PC-9 (cell line): ENCODE results near the gene ZNF787.

Source experiments
- EZH2 ChIP-seq: fragments of 200-600 bp; sonication (generic); IDR thresholded peaks from 2 replicates; pipeline ENCODE4 v1.8.0; 2017; ENCODE audit warnings: antibody characterized with exemption, low read depth
- TF ChIP-seq, protein P1 (sequence below): fragments of 200-600 bp; sonication (generic); conservative IDR thresholded peaks from 2 replicates; pipeline ENCODE4 v1.6.1; 2017; ENCODE audit warnings: mixed run types, antibody characterized with exemption, mild to moderate bottlenecking, moderate library complexity

DNA sequence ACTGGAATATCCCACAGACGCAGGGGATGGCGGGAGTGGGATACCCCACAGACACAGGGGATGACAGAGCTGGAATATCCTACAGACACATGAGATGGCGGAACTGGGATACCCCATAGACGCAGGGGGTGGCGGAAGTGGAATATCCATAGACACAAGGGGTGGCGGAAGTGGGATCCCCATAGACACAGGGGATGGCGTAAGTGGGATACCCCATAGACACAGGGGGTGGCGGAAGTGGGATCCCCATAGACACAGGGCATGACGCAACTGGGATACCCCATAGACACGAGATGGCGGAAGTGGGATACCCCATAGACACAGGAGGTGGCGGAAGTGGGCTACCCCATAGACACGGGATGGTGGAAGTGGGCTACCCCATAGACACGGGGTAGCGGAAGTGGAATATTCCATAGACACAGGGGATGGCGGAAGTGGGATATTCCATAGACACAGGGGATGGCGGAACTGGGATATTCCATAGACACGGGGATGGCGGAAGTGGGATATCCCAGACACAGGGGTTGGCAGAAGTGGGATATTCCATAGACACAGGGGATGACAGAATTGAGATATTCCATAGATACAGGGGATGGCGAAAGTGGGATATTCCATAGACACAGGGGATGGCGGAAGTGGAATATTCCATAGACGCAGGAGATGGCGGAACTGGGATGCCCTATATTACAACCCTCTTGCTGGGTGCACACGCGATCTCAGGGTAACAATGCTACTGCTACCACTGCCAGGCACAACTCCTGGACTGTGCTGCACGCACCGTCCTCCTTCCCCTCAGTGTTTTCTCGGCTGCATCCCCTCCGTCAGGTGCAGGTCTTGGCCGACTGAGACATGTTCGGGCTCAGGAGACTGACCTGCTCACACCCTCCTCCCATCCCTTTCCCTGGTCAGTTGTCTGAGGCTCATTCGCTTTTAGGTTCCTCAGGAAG, 28.1 kb downstream of the ZNF787 start:
- TF ChIP-seq, protein P1, sequence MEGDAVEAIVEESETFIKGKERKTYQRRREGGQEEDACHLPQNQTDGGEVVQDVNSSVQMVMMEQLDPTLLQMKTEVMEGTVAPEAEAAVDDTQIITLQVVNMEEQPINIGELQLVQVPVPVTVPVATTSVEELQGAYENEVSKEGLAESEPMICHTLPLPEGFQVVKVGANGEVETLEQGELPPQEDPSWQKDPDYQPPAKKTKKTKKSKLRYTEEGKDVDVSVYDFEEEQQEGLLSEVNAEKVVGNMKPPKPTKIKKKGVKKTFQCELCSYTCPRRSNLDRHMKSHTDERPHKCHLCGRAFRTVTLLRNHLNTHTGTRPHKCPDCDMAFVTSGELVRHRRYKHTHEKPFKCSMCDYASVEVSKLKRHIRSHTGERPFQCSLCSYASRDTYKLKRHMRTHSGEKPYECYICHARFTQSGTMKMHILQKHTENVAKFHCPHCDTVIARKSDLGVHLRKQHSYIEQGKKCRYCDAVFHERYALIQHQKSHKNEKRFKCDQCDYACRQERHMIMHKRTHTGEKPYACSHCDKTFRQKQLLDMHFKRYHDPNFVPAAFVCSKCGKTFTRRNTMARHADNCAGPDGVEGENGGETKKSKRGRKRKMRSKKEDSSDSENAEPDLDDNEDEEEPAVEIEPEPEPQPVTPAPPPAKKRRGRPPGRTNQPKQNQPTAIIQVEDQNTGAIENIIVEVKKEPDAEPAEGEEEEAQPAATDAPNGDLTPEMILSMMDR, result no peak
- TF ChIP-seq EZH2, result no peak
